ENCODE results near the gene SBNO1.

- no peak for TF ChIP-seq CTCF (IDR thresholded peaks at IDR 0.05; ENCODE audit: insufficient read depth, low read depth, low read length)
- TF ChIP-seq EZH2 (IDR thresholded peaks at IDR 0.05; ENCODE audit: insufficient read depth, low read length): no peak
Observed at GRCh38 chr12:123306200-123306599, 58.4 kb downstream of the SBNO1 start.

Data from astrocyte (in vitro differentiated cells and primary cell).